IMR-90 (cell line): ENCODE data around the gene PRKCB. TPM values are rescaled to one million over a fixed set of nuclear protein-coding genes. Genes with fewer than 3 reads are reported as not detected.

Experiments used
- ATAC-seq: fragments of 200-7000 bp; cut with Tn5 transposase; 2 replicates; pipeline ENCODE4 v1.9.1; 2020; ENCODE audit warnings: low read depth, mild to moderate bottlenecking, moderate library complexity
- BruUV-seq: library from RNA; stranded (reverse); fragments of 400-500 nt; replicated peaks from 2 replicates; lab custom pipeline; 2021; lab: Mats Ljungman, UMichigan
- CTCF ChIA-PET: fragments of 300-600 bp; formaldehyde crosslinking; extraction: SDS; loops from one replicate; lab custom pipeline; 2021; ENCODE audit warnings: antibody characterized with exemption; lab: Yijun Ruan, JAX
- POLR2A ChIA-PET: fragments of 300-600 bp; sonication (Branson Sonifier 250); formaldehyde crosslinking; loops from one replicate; lab custom pipeline; 2022; ENCODE audit warnings: antibody characterized with exemption; ENCODE audit not compliant: unreplicated experiment; lab: Charles Lee
- DNase-seq: peaks from one replicate; pipeline ENCODE4 v3.0.0; 2013
- H2AFZ ChIP-seq: replicated peaks from 2 replicates; pipeline ENCODE3; 2013; ENCODE audit warnings: low read length, mild to moderate bottlenecking; ENCODE audit not compliant: poor library complexity
- H2AK5ac ChIP-seq: 2 replicates; pipeline ENCODE4 v1.6.1; 2013; ENCODE audit warnings: low read depth, low read length, inconsistent platforms
- H2AK9ac ChIP-seq: replicated peaks from 2 replicates; pipeline ENCODE3; 2013; ENCODE audit warnings: mild to moderate bottlenecking, low read depth, low read length, moderate library complexity; ENCODE audit not compliant: poor library complexity
- H2BK120ac ChIP-seq: 2 replicates; pipeline ENCODE4 v1.6.1; 2013; ENCODE audit warnings: low read depth, low read length, inconsistent platforms
- H2BK15ac ChIP-seq: 3 replicates; pipeline ENCODE4 v1.6.1; 2013; ENCODE audit warnings: low read depth, low read length, inconsistent platforms
- H2BK20ac ChIP-seq: 2 replicates; pipeline ENCODE4 v1.6.1; 2013; ENCODE audit warnings: low read depth, mild to moderate bottlenecking, inconsistent platforms, low read length, moderate library complexity
- H2BK5ac ChIP-seq: 2 replicates; pipeline ENCODE4 v1.6.1; 2013; ENCODE audit warnings: mild to moderate bottlenecking, low read depth, low read length, inconsistent platforms; ENCODE audit not compliant: poor library complexity, severe bottlenecking
- H3K14ac ChIP-seq: replicated peaks from 2 replicates; pipeline ENCODE4 v1.6.1; 2013; ENCODE audit warnings: low read depth, low read length, inconsistent platforms
- H3K18ac ChIP-seq: 2 replicates; pipeline ENCODE4 v1.6.1; 2013; ENCODE audit warnings: low read depth, low read length, control low read depth
- H3K23ac ChIP-seq: 2 replicates; pipeline ENCODE4 v1.6.1; 2013; ENCODE audit warnings: low read depth, low read length, inconsistent platforms
- H3K27ac ChIP-seq: 2 replicates; pipeline ENCODE4 v1.5.1; 2013; ENCODE audit warnings: mild to moderate bottlenecking, control low read depth, low read length; ENCODE audit not compliant: insufficient read depth
- H3K27me3 ChIP-seq: 2 replicates; pipeline ENCODE4 v1.6.1; 2013; ENCODE audit warnings: low read length; ENCODE audit not compliant: control insufficient read depth, insufficient read depth
- H3K36me3 ChIP-seq: 2 replicates; pipeline ENCODE4 v1.6.1; 2013; ENCODE audit warnings: low read length, mixed read lengths; ENCODE audit not compliant: control insufficient read depth, insufficient read depth
- H3K4ac ChIP-seq: 2 replicates; pipeline ENCODE4 v1.6.1; 2013; ENCODE audit warnings: low read depth, low read length, inconsistent platforms
- H3K4me1 ChIP-seq: 2 replicates; pipeline ENCODE4 v1.6.1; 2013; ENCODE audit warnings: low read length, mixed read lengths; ENCODE audit not compliant: control insufficient read depth, insufficient read depth
- H3K4me2 ChIP-seq: 2 replicates; pipeline ENCODE4 v1.6.1; 2013; ENCODE audit warnings: low read depth, mild to moderate bottlenecking, control low read depth, low read length, moderate library complexity
- H3K4me3 ChIP-seq: 2 replicates; pipeline ENCODE4 v1.5.1; 2013; ENCODE audit warnings: low read depth, mild to moderate bottlenecking, control low read depth, low read length, moderate library complexity; ENCODE audit not compliant: insufficient read depth
- H3K56ac ChIP-seq: 2 replicates; pipeline ENCODE4 v1.6.1; 2013; ENCODE audit warnings: low read length, inconsistent platforms; ENCODE audit not compliant: insufficient read depth; ENCODE audit errors: extremely low read depth
- H3K79me1 ChIP-seq, 2 experiments: 2 replicates each; pipeline ENCODE4 v1.6.1; 2013; ENCODE audit warnings: low read length in 2 of 2, inconsistent platforms in 1 of 2, low read depth in 1 of 2
- H3K9ac ChIP-seq: 2 replicates; pipeline ENCODE4 v1.6.1; 2013; ENCODE audit warnings: low read depth, low read length, control low read depth
- H3K9me1 ChIP-seq: 2 replicates; pipeline ENCODE4 v1.6.1; 2013; ENCODE audit warnings: low read length, inconsistent platforms; ENCODE audit not compliant: insufficient read depth
- H3K9me3 ChIP-seq: 2 replicates; pipeline ENCODE4 v1.6.1; 2013; ENCODE audit warnings: low read length; ENCODE audit not compliant: control insufficient read depth, insufficient read depth
- H4K20me1 ChIP-seq: 2 replicates; pipeline ENCODE4 v1.6.1; 2013; ENCODE audit warnings: low read length, inconsistent platforms; ENCODE audit not compliant: insufficient read depth
- H4K5ac ChIP-seq: 2 replicates; pipeline ENCODE4 v1.6.1; 2013; ENCODE audit warnings: mild to moderate bottlenecking, low read depth, low read length, control low read depth
- H4K8ac ChIP-seq, 2 experiments: 2 replicates each; pipeline ENCODE4 v1.6.1; 2013; ENCODE audit warnings: low read depth in 2 of 2, low read length in 2 of 2, control low read depth in 1 of 2, inconsistent platforms in 1 of 2
- H4K91ac ChIP-seq: 2 replicates; pipeline ENCODE4 v1.6.1; 2013; ENCODE audit warnings: low read depth, low read length, inconsistent platforms; ENCODE audit not compliant: insufficient read depth
- BHLHE40 ChIP-seq: fragments of 150-350 bp; IDR thresholded peaks from 2 replicates; pipeline ENCODE4 v1.6.1; 2016; ENCODE audit warnings: mild to moderate bottlenecking, low read depth, low read length
- CEBPB ChIP-seq: IDR thresholded peaks from 2 replicates; pipeline ENCODE4 v1.6.1; 2012; ENCODE audit warnings: low read depth, low read length, improper control_type of control experiment
- CHD1 ChIP-seq: IDR thresholded peaks from 2 replicates; pipeline ENCODE4 v1.6.1; 2012; ENCODE audit warnings: low read depth, low read length, improper control_type of control experiment
- CTCF ChIP-seq: conservative IDR thresholded peaks from 2 replicates; pipeline ENCODE4 v1.5.1; 2012; ENCODE audit warnings: mild to moderate bottlenecking, low read depth, low read length, improper control_type of control experiment
- ELK1 ChIP-seq: fragments of 150-350 bp; IDR thresholded peaks from 2 replicates; pipeline ENCODE4 v1.6.1; 2016; ENCODE audit warnings: low read depth, mild to moderate bottlenecking, low read length, moderate library complexity, borderline replicate concordance
- MAFK ChIP-seq: IDR thresholded peaks from 2 replicates; pipeline ENCODE4 v1.6.1; 2012; ENCODE audit warnings: low read depth, low read length, improper control_type of control experiment
- MAZ ChIP-seq: IDR thresholded peaks from 2 replicates; pipeline ENCODE4 v1.6.1; 2012; ENCODE audit warnings: low read depth, mild to moderate bottlenecking, low read length, improper control_type of control experiment, moderate library complexity, borderline replicate concordance
- MXI1 ChIP-seq: IDR thresholded peaks from 2 replicates; pipeline ENCODE4 v1.6.1; 2012; ENCODE audit warnings: low read depth, mild to moderate bottlenecking, low read length, moderate library complexity, borderline replicate concordance
- NFE2L2 ChIP-seq: fragments of 150-350 bp; IDR thresholded peaks from 2 replicates; pipeline ENCODE4 v1.6.1; 2016; ENCODE audit warnings: low read depth, mild to moderate bottlenecking, low read length
- POLR2A ChIP-seq: IDR thresholded peaks from 2 replicates; pipeline ENCODE4 v1.6.1; 2012; ENCODE audit warnings: mild to moderate bottlenecking, low read depth, low read length
- RFX5 ChIP-seq: IDR thresholded peaks from 2 replicates; pipeline ENCODE4 v1.8.0; 2012; ENCODE audit warnings: low read depth, mild to moderate bottlenecking, low read length, moderate library complexity
- SMC3 ChIP-seq: fragments of 150-350 bp; IDR thresholded peaks from 2 replicates; pipeline ENCODE4 v1.6.1; 2016; ENCODE audit warnings: low read depth, mild to moderate bottlenecking, antibody characterized with exemption, low read length, moderate library complexity
- USF2 ChIP-seq: fragments of 150-350 bp; IDR thresholded peaks from 2 replicates; pipeline ENCODE4 v1.6.1; 2017; ENCODE audit warnings: mild to moderate bottlenecking, antibody characterized with exemption, low read length, low read depth
- WGBS, 2 experiments: methylation state at CpG; one replicate each; pipeline versions ENCODE4 v1.1.5 to v1.1.7; 2013; ENCODE audit warnings: missing lambda C conversion rate in 2 of 2; ENCODE audit not compliant: insufficient read length in 1 of 2; ENCODE audit errors: extremely low coverage in 2 of 2; 5-methylcytosine and 5-hydroxymethylcytosine counted together
- dilution Hi-C: fragments of 300-500 bp; cut with HindIII; formaldehyde crosslinking; loops from one replicate; pipeline ENCODE4 v1.14.3; 2018; ENCODE audit warnings: low sequenced_read_pairs; ENCODE audit not compliant: unreplicated experiment
- in situ Hi-C: fragments of 300-500 bp; cut with MboI; formaldehyde crosslinking; loops from 3 replicates; pipeline ENCODE4 v1.14.3; 2019; ENCODE audit warnings: low sequenced_read_pairs, inconsistent platforms, mixed read lengths
- intact Hi-C: fragments of 100-400 bp; cut with micrococcal nuclease; formaldehyde crosslinking; loops from 2 replicates; pipeline ENCODE4 v1.10.0; 2022
- polyA plus RNA-seq, 3 experiments: library from polyadenylated mRNA; depleted of rRNA; stranded (reverse); fragments of >200 nt; gene quantifications; 2 replicates each; pipeline ENCODE4 v1.2.3, GENCODE V29; 2012; ENCODE audit warnings: low replicate concordance in 1 of 3
- total RNA-seq: library from RNA; depleted of rRNA; stranded (reverse); fragments of >200 nt; gene quantifications from 2 replicates; pipeline ENCODE4 v1.2.3, GENCODE V29; 2012

Gene PRKCB
- total and polyA plus RNA-seq, 2 of the 4 experiments (the other 2 are of a cell fraction): under 0.01 TPM; not detected in 1

- no peak for TF ChIP-seq USF2
Measured at GRCh38 chr16:23840310-23840709, 4.5 kb downstream of the PRKCB start (continued).

GRCh38 chr16:23842137-23842600, 6.4 kb downstream of the PRKCB start:
- Histone ChIP-seq H2AK9ac (no peak overlapping the region), H3K36me3 (no peaks in the 10 kb centered on the region), H4K5ac (no peak overlapping the region), H3K14ac (no peak overlapping the region), H3K9me1 (no peaks in the 10 kb centered on the region), H3K56ac (no peak overlapping the region), H3K9me3 (no peaks in the 10 kb centered on the region), H3K79me1 (no peaks in the 10 kb centered on the region), H3K18ac (no peak overlapping the region), H3K4me1 (no peaks in the 10 kb centered on the region), H2BK5ac (no peak overlapping the region), H4K8ac (no peak overlapping the region), H3K27me3 (peaks cover 7% of the 10 kb centered on the region), H2AK5ac (no peak overlapping the region), H3K4ac (no peak overlapping the region), H3K4me3 (no peak overlapping the region), H3K23ac (no peak overlapping the region), H2BK15ac (no peak overlapping the region), H2AFZ (no peak overlapping the region), H4K20me1 (no peaks in the 10 kb centered on the region), H4K91ac (no peak overlapping the region), H3K27ac (no peak overlapping the region), H2BK20ac (no peak overlapping the region), H3K4me2 (no peak overlapping the region), H3K9ac (no peak overlapping the region), H2BK120ac (no peak overlapping the region)
- in situ Hi-C loops (no loop called here), intact Hi-C loops (no loop called here), dilution Hi-C loops (no loop called here)
- DNase-seq (no peak), ATAC-seq (no peak)
- POLR2A ChIA-PET: no interaction called here
- CTCF ChIA-PET: no interaction called here
- WGBS, 2 experiments: no CpG with 5 or more reads among the region's 3 CpGs
- no TSS peak for BruUV-seq
- TF ChIP-seq SMC3 (no peak), CHD1 (no peak), RFX5 (no peak), NFE2L2 (no peak), BHLHE40 (no peak), MXI1 (no peak), ELK1 (no peak), MAZ (no peak), USF2 (no peak), POLR2A (no peak), CEBPB (no peak), MAFK (no peak), CTCF (no peak)
